IMR-90 (cell line): Measurements from ENCODE around the gene SNX1. TPM values are rescaled to one million over a fixed set of nuclear protein-coding genes. Genes with fewer than 3 reads are reported as not detected.
"Not testable (repeated sequence)": the region's sequence is repeated elsewhere in the genome, so short reads cannot be mapped to it uniquely, and the experiment has no call there.

Source experiments
- ATAC-seq: fragments of 200-7000 bp; cut with Tn5 transposase; 2 replicates; pipeline ENCODE4 v1.9.1; 2020; ENCODE audit warnings: low read depth, mild to moderate bottlenecking, moderate library complexity
- BruUV-seq: library from RNA; stranded (reverse); fragments of 400-500 nt; replicated peaks from 2 replicates; lab custom pipeline; 2021; lab: Mats Ljungman, UMichigan
- CTCF ChIA-PET: fragments of 300-600 bp; formaldehyde crosslinking; extraction: SDS; loops from one replicate; lab custom pipeline; 2021; ENCODE audit warnings: antibody characterized with exemption; lab: Yijun Ruan, JAX
- POLR2A ChIA-PET: fragments of 300-600 bp; sonication (Branson Sonifier 250); formaldehyde crosslinking; loops from one replicate; lab custom pipeline; 2022; ENCODE audit warnings: antibody characterized with exemption; ENCODE audit not compliant: unreplicated experiment; lab: Charles Lee
- DNase-seq: peaks from one replicate; pipeline ENCODE4 v3.0.0; 2013
- H2AFZ ChIP-seq: replicated peaks from 2 replicates; pipeline ENCODE3; 2013; ENCODE audit warnings: low read length, mild to moderate bottlenecking; ENCODE audit not compliant: poor library complexity
- H2AK5ac ChIP-seq: 2 replicates; pipeline ENCODE4 v1.6.1; 2013; ENCODE audit warnings: low read depth, low read length, inconsistent platforms
- H2AK9ac ChIP-seq: replicated peaks from 2 replicates; pipeline ENCODE3; 2013; ENCODE audit warnings: mild to moderate bottlenecking, low read depth, low read length, moderate library complexity; ENCODE audit not compliant: poor library complexity
- H2BK120ac ChIP-seq: 2 replicates; pipeline ENCODE4 v1.6.1; 2013; ENCODE audit warnings: low read depth, low read length, inconsistent platforms
- H2BK15ac ChIP-seq: 3 replicates; pipeline ENCODE4 v1.6.1; 2013; ENCODE audit warnings: low read depth, low read length, inconsistent platforms
- H2BK20ac ChIP-seq: 2 replicates; pipeline ENCODE4 v1.6.1; 2013; ENCODE audit warnings: low read depth, mild to moderate bottlenecking, inconsistent platforms, low read length, moderate library complexity
- H2BK5ac ChIP-seq: 2 replicates; pipeline ENCODE4 v1.6.1; 2013; ENCODE audit warnings: mild to moderate bottlenecking, low read depth, low read length, inconsistent platforms; ENCODE audit not compliant: poor library complexity, severe bottlenecking
- H3K14ac ChIP-seq: replicated peaks from 2 replicates; pipeline ENCODE4 v1.6.1; 2013; ENCODE audit warnings: low read depth, low read length, inconsistent platforms
- H3K18ac ChIP-seq: 2 replicates; pipeline ENCODE4 v1.6.1; 2013; ENCODE audit warnings: low read depth, low read length, control low read depth
- H3K23ac ChIP-seq: 2 replicates; pipeline ENCODE4 v1.6.1; 2013; ENCODE audit warnings: low read depth, low read length, inconsistent platforms
- H3K27ac ChIP-seq: 2 replicates; pipeline ENCODE4 v1.5.1; 2013; ENCODE audit warnings: mild to moderate bottlenecking, control low read depth, low read length; ENCODE audit not compliant: insufficient read depth
- H3K27me3 ChIP-seq: 2 replicates; pipeline ENCODE4 v1.6.1; 2013; ENCODE audit warnings: low read length; ENCODE audit not compliant: control insufficient read depth, insufficient read depth
- H3K36me3 ChIP-seq: 2 replicates; pipeline ENCODE4 v1.6.1; 2013; ENCODE audit warnings: low read length, mixed read lengths; ENCODE audit not compliant: control insufficient read depth, insufficient read depth
- H3K4ac ChIP-seq: 2 replicates; pipeline ENCODE4 v1.6.1; 2013; ENCODE audit warnings: low read depth, low read length, inconsistent platforms
- H3K4me1 ChIP-seq: 2 replicates; pipeline ENCODE4 v1.6.1; 2013; ENCODE audit warnings: low read length, mixed read lengths; ENCODE audit not compliant: control insufficient read depth, insufficient read depth
- H3K4me2 ChIP-seq: 2 replicates; pipeline ENCODE4 v1.6.1; 2013; ENCODE audit warnings: low read depth, mild to moderate bottlenecking, control low read depth, low read length, moderate library complexity
- H3K4me3 ChIP-seq: 2 replicates; pipeline ENCODE4 v1.5.1; 2013; ENCODE audit warnings: low read depth, mild to moderate bottlenecking, control low read depth, low read length, moderate library complexity; ENCODE audit not compliant: insufficient read depth
- H3K56ac ChIP-seq: 2 replicates; pipeline ENCODE4 v1.6.1; 2013; ENCODE audit warnings: low read length, inconsistent platforms; ENCODE audit not compliant: insufficient read depth; ENCODE audit errors: extremely low read depth
- H3K79me1 ChIP-seq, 2 experiments: 2 replicates each; pipeline ENCODE4 v1.6.1; 2013; ENCODE audit warnings: low read length in 2 of 2, inconsistent platforms in 1 of 2, low read depth in 1 of 2
- H3K9ac ChIP-seq: 2 replicates; pipeline ENCODE4 v1.6.1; 2013; ENCODE audit warnings: low read depth, low read length, control low read depth
- H3K9me1 ChIP-seq: 2 replicates; pipeline ENCODE4 v1.6.1; 2013; ENCODE audit warnings: low read length, inconsistent platforms; ENCODE audit not compliant: insufficient read depth
- H3K9me3 ChIP-seq: 2 replicates; pipeline ENCODE4 v1.6.1; 2013; ENCODE audit warnings: low read length; ENCODE audit not compliant: control insufficient read depth, insufficient read depth
- H4K20me1 ChIP-seq: 2 replicates; pipeline ENCODE4 v1.6.1; 2013; ENCODE audit warnings: low read length, inconsistent platforms; ENCODE audit not compliant: insufficient read depth
- H4K5ac ChIP-seq: 2 replicates; pipeline ENCODE4 v1.6.1; 2013; ENCODE audit warnings: mild to moderate bottlenecking, low read depth, low read length, control low read depth
- H4K8ac ChIP-seq, 2 experiments: 2 replicates each; pipeline ENCODE4 v1.6.1; 2013; ENCODE audit warnings: low read depth in 2 of 2, low read length in 2 of 2, control low read depth in 1 of 2, inconsistent platforms in 1 of 2
- H4K91ac ChIP-seq: 2 replicates; pipeline ENCODE4 v1.6.1; 2013; ENCODE audit warnings: low read depth, low read length, inconsistent platforms; ENCODE audit not compliant: insufficient read depth
- NFE2L2 ChIP-seq: fragments of 150-350 bp; IDR thresholded peaks from 2 replicates; pipeline ENCODE4 v1.6.1; 2016; ENCODE audit warnings: low read depth, mild to moderate bottlenecking, low read length
- WGBS, 2 experiments: methylation state at CpG; one replicate each; pipeline versions ENCODE4 v1.1.5 to v1.1.7; 2013; ENCODE audit warnings: missing lambda C conversion rate in 2 of 2; ENCODE audit not compliant: insufficient read length in 1 of 2; ENCODE audit errors: extremely low coverage in 2 of 2; 5-methylcytosine and 5-hydroxymethylcytosine counted together
- dilution Hi-C: fragments of 300-500 bp; cut with HindIII; formaldehyde crosslinking; loops from one replicate; pipeline ENCODE4 v1.14.3; 2018; ENCODE audit warnings: low sequenced_read_pairs; ENCODE audit not compliant: unreplicated experiment
- in situ Hi-C: fragments of 300-500 bp; cut with MboI; formaldehyde crosslinking; loops from 3 replicates; pipeline ENCODE4 v1.14.3; 2019; ENCODE audit warnings: low sequenced_read_pairs, inconsistent platforms, mixed read lengths
- intact Hi-C: fragments of 100-400 bp; cut with micrococcal nuclease; formaldehyde crosslinking; loops from 2 replicates; pipeline ENCODE4 v1.10.0; 2022
- polyA plus RNA-seq, 3 experiments: library from polyadenylated mRNA; depleted of rRNA; stranded (reverse); fragments of >200 nt; gene quantifications; 2 replicates each; pipeline ENCODE4 v1.2.3, GENCODE V29; 2012; ENCODE audit warnings: low replicate concordance in 1 of 3
- total RNA-seq: library from RNA; depleted of rRNA; stranded (reverse); fragments of >200 nt; gene quantifications from 2 replicates; pipeline ENCODE4 v1.2.3, GENCODE V29; 2012

SNX1 gene
- total and polyA plus RNA-seq, 2 of the 4 experiments (the other 2 are of a cell fraction) = 35.3 to 72.3 TPM

- CTCF ChIA-PET, H3K9ac ChIP-seq, H3K9me3 ChIP-seq, H3K9me1 ChIP-seq, H3K27ac ChIP-seq, H3K79me1 ChIP-seq, H3K56ac ChIP-seq, ATAC-seq, intact Hi-C loops, H3K4me3 ChIP-seq, H3K27me3 ChIP-seq, H2AK9ac ChIP-seq, H3K4me1 ChIP-seq, H3K23ac ChIP-seq, H3K36me3 ChIP-seq, H3K18ac ChIP-seq, H4K20me1 ChIP-seq, H3K4me2 ChIP-seq, H2BK120ac ChIP-seq, H2BK20ac ChIP-seq, H2BK5ac ChIP-seq, H2AK5ac ChIP-seq, H4K8ac ChIP-seq, H2AFZ ChIP-seq, dilution Hi-C loops, POLR2A ChIA-PET, H2BK15ac ChIP-seq, DNase-seq, BruUV-seq, H4K91ac ChIP-seq, H3K4ac ChIP-seq, H4K5ac ChIP-seq, H3K14ac ChIP-seq: not testable (repeated sequence)
- in situ Hi-C loops = loop anchor here (25.0 kb wide), 2 partner anchors 422 to 772 kb away; partner anchors contain the start of gene APH1B
- no CpG with 5 or more reads among the region's 2 CpGs for WGBS, 2 experiments
- TF ChIP-seq NFE2L2 = 0 out of 2 replicates have a peak, but pooled peaks have one; percentile 18
Measured at GRCh38 chr15:64059104-64059503, 36.7 kb upstream of the SNX1 start.
